ENCODE data around the gene ZNF365.

ZNF365 gene

GRCh38 chr10:62422068-62422590, 48.0 kb downstream of the ZNF365 start:
- DNase-seq = no peak

- no peak for DNase-seq
Observed at GRCh38 chr10:62424026-62424425, 49.9 kb downstream of the ZNF365 start.

- DNase-seq = no peak
Observed at GRCh38 chr10:62426086-62426485, 51.9 kb downstream of the ZNF365 start.

GRCh38 chr10:62426600-62426999, 52.4 kb downstream of the ZNF365 start:
- no peak for DNase-seq

GRCh38 chr10:62430881-62431280, 56.7 kb downstream of the ZNF365 start:
- DNase-seq = no peak

GRCh38 chr10:62433181-62433692, 59.1 kb downstream of the ZNF365 start:
- DNase-seq = peak; percentile 49 to 54

GRCh38 chr10:62433901-62434300, 59.7 kb downstream of the ZNF365 start:
- DNase-seq = no peak

GRCh38 chr10:62437696-62438095, 63.5 kb downstream of the ZNF365 start:
- DNase-seq = no peak

- no peak for DNase-seq
Observed at GRCh38 chr10:62442006-62442405, 67.8 kb downstream of the ZNF365 start.

- no peak for DNase-seq
Observed at GRCh38 chr10:62442894-62443669, 68.9 kb downstream of the ZNF365 start.

- DNase-seq = no peak
Observed at GRCh38 chr10:62443866-62444265, 69.7 kb downstream of the ZNF365 start.

- DNase-seq = no peak
Observed at GRCh38 chr10:62446627-62447026, 72.5 kb downstream of the ZNF365 start.

- no peak for DNase-seq
Observed at GRCh38 chr10:62450912-62451610, 76.9 kb downstream of the ZNF365 start.

GRCh38 chr10:62451611-62451975, 77.4 kb downstream of the ZNF365 start:
- no peak for DNase-seq
